K562 (cell line): ENCODE data around the gene ZFP69B. TPM values are rescaled to one million over a fixed set of nuclear protein-coding genes. Genes with fewer than 3 reads are reported as not detected.

Source experiments
- ARID2 ChIP-seq: fragments of 450-650 bp; IDR thresholded peaks from 2 replicates; pipeline ENCODE4 v1.6.1; 2017; ENCODE audit warnings: antibody characterized with exemption, mild to moderate bottlenecking
- NRF1 ChIP-seq, 2 experiments: fragments of 450-650 bp; IDR thresholded peaks in 1 of 2; conservative IDR thresholded peaks in 1 of 2; 2 replicates each; pipeline ENCODE4 v1.6.1; 2014; ENCODE audit warnings: mild to moderate bottlenecking in 2 of 2
- SREBF1 ChIP-seq: fragments of 150-350 bp; IDR thresholded peaks from 2 replicates; pipeline ENCODE4 v1.6.1; 2014; ENCODE audit warnings: antibody characterized with exemption, low read depth, low read length, borderline replicate concordance
- TRIM24 ChIP-seq, 2 experiments: fragments of 450-650 bp; IDR thresholded peaks; 2 replicates each; pipeline ENCODE4 v1.6.1; 2016
- polyA plus RNA-seq, 8 experiments: library from polyadenylated mRNA; depleted of rRNA in 4 of 8; stranded (reverse) in 5 of 8; unstranded in 3 of 8; fragments of >200 nt; fragmentation: Nextera tagmentation in 2 of 8; fragmentation: Illumina TruSeq in 1 of 8; extraction: Ambion mirVana in 2 of 8; extraction: Trizol in 1 of 8; gene quantifications; 2 replicates each; pipeline versions ENCODE4 v1.2.1 to v1.2.3, GENCODE V29; 2011 to 2014; ENCODE audit warnings: inconsistent platforms in 1 of 8, missing spikeins in 1 of 8
- total RNA-seq, 7 experiments: library from RNA; depleted of rRNA in 6 of 7; stranded (reverse); fragments of >200 nt in 6 of 7; fragmentation: Illumina TruSeq in 2 of 7; extraction: Trizol in 2 of 7; gene quantifications; 2 replicates each; pipeline versions ENCODE4 v1.2.1 to v1.2.3, GENCODE V29; 2011 to 2021; ENCODE audit warnings: low replicate concordance in 1 of 7
- TF ChIP-seq, protein P1 (sequence below): fragments of 250-450 bp; sonication (Bioruptor Pico); IDR thresholded peaks from 2 replicates; pipeline ENCODE4 v1.5.0; 2020; ENCODE audit warnings: mild to moderate bottlenecking
- TF ChIP-seq, protein P2 (sequence below): fragments of 450-650 bp; IDR thresholded peaks from 2 replicates; pipeline ENCODE4 v1.6.1; 2016; ENCODE audit warnings: low read depth

ZFP69B gene
- total and polyA plus RNA-seq, 9 of the 15 experiments (the other 6 are each of a cell fraction or from before 2014, with no cell fraction given), result 1.6 to 10.3 (median 8.4) TPM

DNA sequence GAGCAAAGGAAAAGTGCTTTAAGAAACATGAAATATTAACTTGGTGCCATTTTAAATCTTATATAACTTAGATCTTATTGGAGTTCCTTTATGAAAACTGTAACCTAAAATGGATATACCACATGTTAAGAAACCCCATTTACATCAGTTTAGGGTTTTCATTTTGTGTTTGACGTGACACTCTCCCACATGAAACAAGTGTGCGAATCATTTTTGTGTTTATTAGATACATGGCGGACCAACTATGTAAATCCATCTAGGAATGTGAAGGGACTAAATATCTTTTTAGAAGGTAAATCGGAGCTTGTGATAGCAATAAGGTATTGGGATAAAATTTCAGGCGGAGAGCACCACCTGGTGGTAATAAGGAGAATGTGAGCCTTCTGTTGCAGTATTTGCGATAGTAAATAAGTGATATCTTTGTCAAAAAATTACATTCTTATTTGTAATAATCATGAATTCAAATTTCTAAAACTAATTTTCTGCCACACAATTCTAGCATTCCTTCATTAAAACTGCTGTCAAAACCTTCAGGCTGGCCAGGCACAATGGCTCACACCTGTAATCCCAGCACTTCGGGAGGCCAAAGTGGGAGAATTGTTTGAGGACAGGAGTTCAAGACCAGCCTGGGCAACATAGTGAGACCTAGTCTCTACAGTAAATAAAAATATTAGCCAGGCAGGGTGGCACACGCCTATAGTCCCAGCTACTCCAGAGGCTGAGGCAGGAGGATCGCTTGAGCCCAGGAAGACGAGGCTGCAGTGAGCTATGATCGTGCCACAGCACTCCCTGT is 45.4 kb upstream of the ZFP69B start (continued):
- TF ChIP-seq, protein P1, sequence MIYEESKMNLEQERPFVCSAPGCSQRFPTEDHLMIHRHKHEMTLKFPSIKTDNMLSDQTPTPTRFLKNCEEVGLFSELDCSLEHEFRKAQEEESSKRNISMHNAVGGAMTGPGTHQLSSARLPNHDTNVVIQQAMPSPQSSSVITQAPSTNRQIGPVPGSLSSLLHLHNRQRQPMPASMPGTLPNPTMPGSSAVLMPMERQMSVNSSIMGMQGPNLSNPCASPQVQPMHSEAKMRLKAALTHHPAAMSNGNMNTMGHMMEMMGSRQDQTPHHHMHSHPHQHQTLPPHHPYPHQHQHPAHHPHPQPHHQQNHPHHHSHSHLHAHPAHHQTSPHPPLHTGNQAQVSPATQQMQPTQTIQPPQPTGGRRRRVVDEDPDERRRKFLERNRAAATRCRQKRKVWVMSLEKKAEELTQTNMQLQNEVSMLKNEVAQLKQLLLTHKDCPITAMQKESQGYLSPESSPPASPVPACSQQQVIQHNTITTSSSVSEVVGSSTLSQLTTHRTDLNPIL, result no peak
- no peak for TF ChIP-seq SREBF1
- TF ChIP-seq, protein P2, sequence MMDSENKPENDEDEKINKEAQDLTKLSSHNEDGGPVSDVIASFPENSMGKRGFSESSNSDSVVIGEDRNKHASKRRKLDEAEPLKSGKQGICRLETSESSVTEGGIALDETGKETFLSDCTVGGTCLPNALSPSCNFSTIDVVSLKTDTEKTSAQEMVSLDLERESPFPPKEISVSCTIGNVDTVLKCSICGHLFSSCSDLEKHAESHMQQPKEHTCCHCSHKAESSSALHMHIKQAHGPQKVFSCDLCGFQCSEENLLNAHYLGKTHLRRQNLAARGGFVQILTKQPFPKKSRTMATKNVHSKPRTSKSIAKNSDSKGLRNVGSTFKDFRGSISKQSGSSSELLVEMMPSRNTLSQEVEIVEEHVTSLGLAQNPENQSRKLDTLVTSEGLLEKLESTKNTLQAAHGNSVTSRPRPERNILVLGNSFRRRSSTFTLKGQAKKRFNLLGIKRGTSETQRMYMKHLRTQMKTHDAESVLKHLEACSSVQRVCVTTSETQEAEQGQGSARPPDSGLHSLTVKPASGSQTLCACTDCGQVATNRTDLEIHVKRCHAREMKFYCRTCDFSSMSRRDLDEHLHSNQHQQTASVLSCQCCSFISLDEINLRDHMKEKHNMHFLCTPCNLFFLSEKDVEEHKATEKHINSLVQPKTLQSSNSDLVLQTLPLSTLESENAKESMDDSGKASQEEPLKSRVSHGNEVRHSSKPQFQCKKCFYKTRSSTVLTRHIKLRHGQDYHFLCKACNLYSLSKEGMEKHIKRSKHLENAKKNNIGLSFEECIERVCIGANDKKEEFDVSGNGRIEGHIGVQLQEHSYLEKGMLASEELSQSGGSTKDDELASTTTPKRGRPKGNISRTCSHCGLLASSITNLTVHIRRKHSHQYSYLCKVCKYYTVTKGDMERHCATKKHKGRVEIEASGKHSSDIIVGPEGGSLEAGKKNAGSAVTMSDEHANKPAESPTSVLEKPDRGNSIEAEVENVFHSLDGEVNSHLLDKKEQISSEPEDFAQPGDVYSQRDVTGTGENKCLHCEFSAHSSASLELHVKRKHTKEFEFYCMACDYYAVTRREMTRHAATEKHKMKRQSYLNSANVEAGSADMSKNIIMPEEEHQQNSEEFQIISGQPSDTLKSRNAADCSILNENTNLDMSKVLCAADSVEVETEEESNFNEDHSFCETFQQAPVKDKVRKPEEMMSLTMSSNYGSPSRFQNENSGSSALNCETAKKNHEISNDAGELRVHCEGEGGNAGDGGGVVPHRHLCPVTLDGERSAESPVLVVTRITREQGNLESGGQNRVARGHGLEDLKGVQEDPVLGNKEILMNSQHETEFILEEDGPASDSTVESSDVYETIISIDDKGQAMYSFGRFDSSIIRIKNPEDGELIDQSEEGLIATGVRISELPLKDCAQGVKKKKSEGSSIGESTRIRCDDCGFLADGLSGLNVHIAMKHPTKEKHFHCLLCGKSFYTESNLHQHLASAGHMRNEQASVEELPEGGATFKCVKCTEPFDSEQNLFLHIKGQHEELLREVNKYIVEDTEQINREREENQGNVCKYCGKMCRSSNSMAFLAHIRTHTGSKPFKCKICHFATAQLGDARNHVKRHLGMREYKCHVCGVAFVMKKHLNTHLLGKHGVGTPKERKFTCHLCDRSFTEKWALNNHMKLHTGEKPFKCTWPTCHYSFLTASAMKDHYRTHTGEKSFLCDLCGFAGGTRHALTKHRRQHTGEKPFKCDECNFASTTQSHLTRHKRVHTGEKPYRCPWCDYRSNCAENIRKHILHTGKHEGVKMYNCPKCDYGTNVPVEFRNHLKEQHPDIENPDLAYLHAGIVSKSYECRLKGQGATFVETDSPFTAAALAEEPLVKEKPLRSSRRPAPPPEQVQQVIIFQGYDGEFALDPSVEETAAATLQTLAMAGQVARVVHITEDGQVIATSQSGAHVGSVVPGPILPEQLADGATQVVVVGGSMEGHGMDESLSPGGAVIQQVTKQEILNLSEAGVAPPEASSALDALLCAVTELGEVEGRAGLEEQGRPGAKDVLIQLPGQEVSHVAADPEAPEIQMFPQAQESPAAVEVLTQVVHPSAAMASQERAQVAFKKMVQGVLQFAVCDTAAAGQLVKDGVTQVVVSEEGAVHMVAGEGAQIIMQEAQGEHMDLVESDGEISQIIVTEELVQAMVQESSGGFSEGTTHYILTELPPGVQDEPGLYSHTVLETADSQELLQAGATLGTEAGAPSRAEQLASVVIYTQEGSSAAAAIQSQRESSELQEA, result no peak
- peak; percentile 85 for TF ChIP-seq ARID2
- TF ChIP-seq TRIM24 (IDR thresholded peaks at IDR 0.05), result 0 out of 4 replicates have a peak, but pooled peaks of 1 of the 2 experiments have one; percentile 12
- no peak for TF ChIP-seq NRF1 (conservative IDR thresholded peaks at IDR 0.05 in 1 of 2, IDR thresholded peaks at IDR 0.05 in 1 of 2)
